NT2/D1 (cell line): ENCODE data around the gene FRMD4A.

ENCODE experiments used
- YY1 ChIP-seq: IDR thresholded peaks from 2 replicates; pipeline ENCODE4 v1.6.1; 2011; ENCODE audit not compliant: insufficient read length, insufficient read depth
- ZNF274 ChIP-seq: IDR thresholded peaks from 2 replicates; pipeline ENCODE4 v1.6.1; 2011; ENCODE audit warnings: mild to moderate bottlenecking, low read depth, low read length

DNA sequence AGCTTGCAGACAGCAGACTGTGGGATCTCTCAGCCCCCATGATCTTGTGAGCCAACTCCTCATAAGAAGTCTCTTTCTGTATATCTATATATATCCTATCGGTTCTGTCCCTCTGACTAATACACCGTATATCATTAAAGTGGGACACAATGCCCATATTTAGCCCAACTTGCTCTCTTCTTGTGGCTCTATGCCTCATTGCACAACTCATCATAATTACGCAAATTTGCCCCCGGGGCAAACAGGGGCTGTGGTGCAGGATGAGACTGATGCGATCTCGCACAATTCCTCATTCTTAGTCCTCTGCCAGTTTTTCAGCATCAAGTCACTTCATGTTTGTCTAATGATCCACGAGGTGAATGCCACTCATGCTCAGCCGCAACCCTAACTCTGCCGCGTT, 560.8 kb downstream of the FRMD4A start:
- no peak for TF ChIP-seq YY1
- no peak for TF ChIP-seq ZNF274
